AG09309 (cell line): ENCODE results near the gene PLXNB2.
A peak's percentile ranks its signal among the peaks of the same experiment; 100 is the strongest.

Experiments used
- DNase-seq: peaks from one replicate; pipeline ENCODE4 v3.0.0-alpha.2; 2010; ENCODE audit warnings: low read depth
- H3K4me3 ChIP-seq: 2 replicates; pipeline ENCODE4 v1.5.1; 2011; ENCODE audit warnings: mild to moderate bottlenecking, low read depth, low read length, moderate library complexity; ENCODE audit not compliant: control insufficient read depth
- TF ChIP-seq, protein P1 (sequence below): IDR thresholded peaks from 2 replicates; pipeline ENCODE4 v1.5.1; 2011; ENCODE audit warnings: mild to moderate bottlenecking, low read depth, low read length, inconsistent platforms; ENCODE audit not compliant: insufficient read depth, control insufficient read depth; ENCODE audit errors: missing control alignments

PLXNB2 gene

DNA sequence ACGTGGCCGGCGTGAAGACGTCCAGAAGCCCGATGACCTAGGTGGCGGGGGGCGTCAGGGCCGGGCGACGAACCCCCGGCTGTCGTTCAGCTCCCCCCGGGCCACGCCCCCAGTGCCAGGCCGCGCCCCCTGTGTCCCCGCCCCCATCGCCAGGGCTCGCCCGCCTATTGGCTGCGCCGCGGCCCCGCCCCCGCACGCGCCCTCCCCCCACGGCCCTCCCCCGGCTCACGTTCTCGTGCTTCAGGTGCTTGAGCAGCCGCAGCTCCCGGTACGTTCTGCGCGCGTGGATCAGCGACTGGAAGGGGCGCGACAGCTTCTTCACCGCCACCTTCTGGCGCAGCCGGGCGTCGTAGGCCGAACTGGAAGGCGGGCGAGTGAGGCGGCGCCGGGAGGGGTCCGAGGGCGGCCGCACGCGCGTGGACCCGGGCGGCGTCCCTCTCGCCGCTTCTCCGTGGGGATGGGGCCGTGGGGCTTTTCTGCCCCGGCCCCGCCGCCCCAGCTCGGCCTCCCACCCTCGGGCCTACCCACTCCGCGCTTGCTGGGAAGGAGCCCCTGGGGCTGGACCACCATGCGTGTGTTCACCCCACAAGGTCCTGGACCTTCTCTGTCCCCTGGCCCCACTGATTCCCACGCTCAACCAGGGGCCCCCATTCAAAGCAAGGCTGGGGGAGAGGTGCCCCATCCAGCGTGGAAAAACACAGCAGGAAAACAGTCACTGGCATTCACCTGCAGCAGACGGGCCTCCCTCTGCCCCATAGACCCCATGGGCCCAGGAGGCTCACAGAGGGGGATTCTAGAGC is 39.7 kb downstream of the PLXNB2 start:
- TF ChIP-seq, protein P1, sequence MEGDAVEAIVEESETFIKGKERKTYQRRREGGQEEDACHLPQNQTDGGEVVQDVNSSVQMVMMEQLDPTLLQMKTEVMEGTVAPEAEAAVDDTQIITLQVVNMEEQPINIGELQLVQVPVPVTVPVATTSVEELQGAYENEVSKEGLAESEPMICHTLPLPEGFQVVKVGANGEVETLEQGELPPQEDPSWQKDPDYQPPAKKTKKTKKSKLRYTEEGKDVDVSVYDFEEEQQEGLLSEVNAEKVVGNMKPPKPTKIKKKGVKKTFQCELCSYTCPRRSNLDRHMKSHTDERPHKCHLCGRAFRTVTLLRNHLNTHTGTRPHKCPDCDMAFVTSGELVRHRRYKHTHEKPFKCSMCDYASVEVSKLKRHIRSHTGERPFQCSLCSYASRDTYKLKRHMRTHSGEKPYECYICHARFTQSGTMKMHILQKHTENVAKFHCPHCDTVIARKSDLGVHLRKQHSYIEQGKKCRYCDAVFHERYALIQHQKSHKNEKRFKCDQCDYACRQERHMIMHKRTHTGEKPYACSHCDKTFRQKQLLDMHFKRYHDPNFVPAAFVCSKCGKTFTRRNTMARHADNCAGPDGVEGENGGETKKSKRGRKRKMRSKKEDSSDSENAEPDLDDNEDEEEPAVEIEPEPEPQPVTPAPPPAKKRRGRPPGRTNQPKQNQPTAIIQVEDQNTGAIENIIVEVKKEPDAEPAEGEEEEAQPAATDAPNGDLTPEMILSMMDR: peak; percentile 33
- no peak for DNase-seq
- peak overlapping the region; percentile 26 for H3K4me3 ChIP-seq

DNA sequence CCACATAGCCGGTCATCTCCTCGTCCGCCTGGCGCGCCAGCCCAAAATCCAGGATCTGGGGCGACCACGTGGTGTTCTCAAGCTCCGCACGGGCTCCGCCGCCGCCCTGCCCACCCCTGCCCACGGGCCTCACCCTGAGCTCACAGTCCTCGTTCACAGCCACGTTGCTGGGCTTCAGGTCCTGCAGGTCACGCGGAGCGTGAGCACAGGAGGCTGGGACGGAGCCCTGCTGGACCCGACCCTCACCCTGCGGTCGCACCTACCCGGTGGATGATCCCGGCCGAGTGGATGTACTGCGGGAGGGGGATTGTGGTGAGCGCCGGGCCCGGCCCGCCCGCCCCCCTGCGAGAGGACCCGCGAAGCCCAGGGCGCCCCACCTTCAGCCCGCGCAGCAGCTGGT is 40.5 kb downstream of the PLXNB2 start:
- no peak overlapping the region for H3K4me3 ChIP-seq
- no peak for DNase-seq
- TF ChIP-seq, protein P1: no peak

DNA sequence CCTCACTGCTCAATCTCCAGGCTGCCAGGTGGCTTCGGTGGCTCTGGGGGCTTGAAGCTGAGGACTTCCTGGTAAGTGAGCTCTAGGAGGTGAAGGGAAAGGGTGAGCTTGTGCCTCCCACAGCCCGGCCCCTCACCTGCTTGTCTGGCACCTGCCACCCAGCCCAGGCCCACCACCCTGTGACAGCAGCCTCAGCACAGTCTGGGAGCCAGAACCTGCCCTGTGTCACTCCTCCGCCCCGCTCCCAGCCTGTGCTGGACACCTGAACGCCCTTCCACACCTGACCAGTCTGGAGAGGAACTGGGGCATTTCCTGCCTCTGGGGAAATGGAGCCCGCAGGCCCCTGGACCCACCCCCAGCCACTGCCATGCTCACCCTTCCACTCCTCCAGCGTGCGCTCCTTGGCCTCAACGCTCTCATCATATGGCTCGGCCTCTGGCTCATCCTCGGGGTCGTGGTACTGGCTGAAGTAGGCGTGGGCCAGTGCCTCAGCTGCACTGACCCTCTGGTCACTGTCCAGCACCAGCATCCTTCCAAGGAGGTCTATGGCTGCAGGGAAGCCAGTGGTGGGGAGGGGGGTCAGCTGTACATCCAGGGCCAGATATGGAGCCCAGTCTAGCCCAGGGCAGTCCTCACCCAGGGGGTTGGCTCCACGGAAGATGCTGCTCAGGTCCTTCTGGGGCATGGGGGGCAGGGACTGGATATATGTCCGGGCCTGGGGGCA is 42.3 kb downstream of the PLXNB2 start:
- no peak overlapping the region for H3K4me3 ChIP-seq
- DNase-seq: no peak
- TF ChIP-seq, protein P1: no peak

DNA sequence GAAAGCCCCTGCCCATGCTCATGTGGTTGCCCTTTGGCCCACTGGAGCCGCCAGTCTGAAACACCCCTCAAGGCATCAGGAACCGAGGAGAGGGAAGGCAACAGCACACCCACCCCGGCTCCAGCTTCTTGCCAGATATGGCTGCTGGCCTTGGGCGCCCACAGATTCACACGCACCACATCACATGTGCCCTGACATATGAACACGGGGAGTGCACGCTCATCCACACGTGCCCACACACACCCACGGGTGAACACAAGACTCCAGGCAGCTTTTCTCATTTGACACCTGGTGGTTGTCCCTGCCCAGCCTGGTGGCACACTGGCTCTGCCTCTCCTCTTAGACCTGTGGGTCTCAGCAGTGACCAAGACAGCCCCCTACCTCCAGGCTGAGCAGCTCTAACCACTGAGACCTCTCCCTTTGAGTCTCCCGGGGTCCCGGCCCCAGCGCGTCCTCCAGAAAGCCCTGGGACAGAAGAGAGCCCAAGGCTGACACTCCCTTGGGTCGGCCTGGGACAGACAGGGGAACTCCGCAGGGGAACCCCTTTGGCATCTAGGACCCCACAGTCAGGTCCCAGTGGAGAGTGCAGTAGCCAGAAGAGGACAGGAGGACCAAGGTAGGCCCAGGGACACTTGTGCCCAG is 43.2 kb downstream of the PLXNB2 start:
- TF ChIP-seq, protein P1: no peak
- DNase-seq: no peak
- no peak overlapping the region for H3K4me3 ChIP-seq

DNA sequence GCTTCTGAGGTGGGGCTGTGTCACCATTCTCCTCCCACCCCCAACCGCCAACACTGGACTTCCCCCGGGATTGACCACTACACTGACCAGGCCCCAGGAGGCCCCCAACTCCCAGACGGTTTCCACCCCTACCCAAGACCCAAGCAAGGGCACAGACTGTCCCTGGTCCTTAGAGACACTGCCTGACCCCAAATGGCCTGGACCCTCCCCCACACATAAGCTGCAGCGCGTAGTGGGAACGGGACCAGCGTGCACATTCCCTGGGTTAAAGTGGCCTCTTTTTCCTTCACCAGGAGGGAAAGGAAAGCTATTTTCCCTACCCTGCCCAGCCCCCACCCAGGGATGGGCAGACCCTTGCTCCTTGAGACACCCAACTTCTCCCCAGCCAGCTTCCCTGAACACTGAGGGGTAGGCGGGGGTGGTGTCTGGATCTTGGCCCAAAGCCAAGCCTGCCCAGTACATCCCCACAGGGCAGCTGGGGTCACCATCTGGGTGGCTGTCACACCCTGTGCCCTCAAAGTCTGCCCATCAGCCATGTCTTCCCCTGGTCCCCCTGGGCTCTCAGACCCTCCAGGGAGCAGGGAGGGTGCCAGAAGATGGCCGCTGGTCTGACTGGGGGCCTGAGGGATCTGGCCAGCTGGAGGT is 44.4 kb downstream of the PLXNB2 start:
- no peak overlapping the region for H3K4me3 ChIP-seq
- no peak for DNase-seq
- TF ChIP-seq, protein P1: no peak

DNA sequence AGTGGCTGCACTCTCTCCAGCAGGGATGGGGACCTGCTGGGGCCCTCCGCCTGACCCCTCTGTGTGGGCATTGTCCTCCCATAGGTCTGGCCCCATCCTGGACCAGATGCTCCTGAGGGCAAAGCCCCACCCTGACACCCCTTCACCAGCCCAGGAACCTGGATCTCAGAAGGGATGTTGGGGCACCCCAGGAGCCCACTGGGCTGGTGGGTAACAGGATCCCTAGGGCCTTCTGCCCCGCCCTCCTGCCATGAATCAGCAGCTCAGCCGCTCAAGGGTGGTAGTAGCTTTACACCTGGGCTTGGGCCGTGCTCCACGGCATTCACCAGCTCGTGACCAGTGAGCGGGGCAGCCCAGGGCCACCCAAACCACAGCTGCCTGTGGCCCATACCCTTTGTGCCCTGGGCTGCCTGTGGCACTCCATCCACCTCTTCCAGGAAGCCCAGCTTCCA is 45.0 kb downstream of the PLXNB2 start:
- H3K4me3 ChIP-seq: no peak overlapping the region
- no peak for DNase-seq
- TF ChIP-seq, protein P1: no peak
